GM10248 (cell line): ENCODE measurements around the gene XRRA1.

Experiments
- CTCF ChIA-PET: fragments of 300-600 bp; sonication (Branson Sonifier 250); formaldehyde crosslinking; extraction: SDS; loops from one replicate; lab custom pipeline; 2021; ENCODE audit warnings: antibody characterized with exemption; lab: Yijun Ruan, JAX
- POLR2A ChIA-PET: fragments of 350-650 bp; sonication (Branson Sonifier 250); formaldehyde crosslinking; extraction: SDS; loops from one replicate; lab custom pipeline; 2020; ENCODE audit warnings: antibody characterized with exemption; lab: Yijun Ruan, JAX
- DNase-seq: peaks from one replicate; pipeline ENCODE4 v3.0.0; 2012; ENCODE audit errors: extremely low spot score
- CTCF ChIP-seq: IDR thresholded peaks from 2 replicates; pipeline ENCODE4 v1.5.1; 2012; ENCODE audit warnings: mild to moderate bottlenecking, low read depth; ENCODE audit errors: extremely low read depth, missing control alignments, control extremely low read depth

XRRA1 gene

GRCh38 chr11:74951226-74951625, 2.3 kb upstream of the XRRA1 start:
- no peak for DNase-seq
- ChIA-PET POLR2A (no interaction called here), CTCF (interaction anchor here (1.1 to 3.9 kb wide), 5 partner anchors 9 to 290 kb away, joined by 4 to 15 read pairs (median 4); partner anchors contain the start of gene TPBGL)
- TF ChIP-seq CTCF: no peak

GRCh38 chr11:74950374-74950969, 1.6 kb upstream of the XRRA1 start:
- CTCF ChIA-PET: interaction anchor here (1.0 to 1.8 kb wide), 5 partner anchors 10 to 291 kb away, joined by 3 to 8 read pairs (median 4); partner anchors contain the start of gene TPBGL
- no peak for TF ChIP-seq CTCF
- DNase-seq: no peak
- POLR2A ChIA-PET: no interaction called here

- DNase-seq: no peak
- CTCF ChIA-PET: interaction anchor here (1.0 to 1.8 kb wide), 4 partner anchors 10 to 291 kb away, joined by 3 to 8 read pairs (median 4); partner anchors contain the start of gene TPBGL
These were observed 854 bp upstream of the XRRA1 start for GRCh38 chr11:74949753-74950137.

GRCh38 chr11:74948546-74948897, 369 bp downstream of the XRRA1 start:
- POLR2A ChIA-PET: interaction anchor here (0.5 to 1.4 kb wide), 2 partner anchors 9 to 1506 kb away, joined by 3 read pairs; no protein-coding TSS in a partner anchor
- DNase-seq: no peak
- TF ChIP-seq CTCF: no peak
- CTCF ChIA-PET: interaction anchor here (1.0 to 1.4 kb wide), 3 partner anchors 12 to 19 kb away, joined by 3 to 4 read pairs (median 3); no protein-coding TSS in a partner anchor

More at GRCh38 chr11:74949753-74950137, 854 bp upstream of the XRRA1 start:
- no peak for TF ChIP-seq CTCF
- POLR2A ChIA-PET: no interaction called here

GRCh38 chr11:74942073-74942759, 6.7 kb downstream of the XRRA1 start:
- POLR2A ChIA-PET: no interaction called here
- CTCF ChIA-PET: interaction anchor here (0.8 to 4.4 kb wide), 2 partner anchors 13 to 35 kb away, joined by 3 to 38 read pairs; no protein-coding TSS in a partner anchor

More at GRCh38 chr11:74942073-74942759, 6.7 kb downstream of the XRRA1 start:
- DNase-seq: no peak
- TF ChIP-seq CTCF: no peak
